GM10266 (cell line): ENCODE measurements around the gene C1QTNF8.

Experiments used
- DNase-seq: peaks from one replicate; pipeline ENCODE4 v3.0.0; 2012; ENCODE audit errors: extremely low spot score
- TF ChIP-seq, protein P1 (sequence below): IDR thresholded peaks from 2 replicates; pipeline ENCODE4 v1.5.1; 2012; ENCODE audit warnings: mild to moderate bottlenecking, low read depth; ENCODE audit not compliant: control insufficient read depth, insufficient read depth; ENCODE audit errors: missing control alignments

C1QTNF8 gene

DNA sequence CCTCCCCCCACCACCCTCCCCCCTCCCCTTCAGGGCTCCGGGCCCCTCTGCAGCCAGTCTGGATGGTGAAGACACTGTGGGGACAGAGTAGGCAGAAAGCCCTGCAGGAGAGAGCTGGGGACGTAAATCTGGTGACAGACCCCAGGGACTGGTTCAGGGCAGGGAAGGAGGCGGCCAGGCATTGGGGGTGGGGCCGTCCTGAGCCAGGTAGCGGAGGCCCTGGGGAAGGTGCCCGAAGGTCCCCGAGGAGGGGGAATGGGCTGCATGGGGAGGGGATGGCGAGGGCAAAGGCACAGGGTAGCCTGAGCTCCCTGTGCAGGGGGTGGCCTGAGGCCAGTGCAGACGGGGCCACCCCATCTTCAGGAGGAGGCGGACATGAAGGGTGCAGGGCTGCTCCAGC lies 30.5 kb upstream of the C1QTNF8 start:
- no peak for DNase-seq
- TF ChIP-seq, protein P1, sequence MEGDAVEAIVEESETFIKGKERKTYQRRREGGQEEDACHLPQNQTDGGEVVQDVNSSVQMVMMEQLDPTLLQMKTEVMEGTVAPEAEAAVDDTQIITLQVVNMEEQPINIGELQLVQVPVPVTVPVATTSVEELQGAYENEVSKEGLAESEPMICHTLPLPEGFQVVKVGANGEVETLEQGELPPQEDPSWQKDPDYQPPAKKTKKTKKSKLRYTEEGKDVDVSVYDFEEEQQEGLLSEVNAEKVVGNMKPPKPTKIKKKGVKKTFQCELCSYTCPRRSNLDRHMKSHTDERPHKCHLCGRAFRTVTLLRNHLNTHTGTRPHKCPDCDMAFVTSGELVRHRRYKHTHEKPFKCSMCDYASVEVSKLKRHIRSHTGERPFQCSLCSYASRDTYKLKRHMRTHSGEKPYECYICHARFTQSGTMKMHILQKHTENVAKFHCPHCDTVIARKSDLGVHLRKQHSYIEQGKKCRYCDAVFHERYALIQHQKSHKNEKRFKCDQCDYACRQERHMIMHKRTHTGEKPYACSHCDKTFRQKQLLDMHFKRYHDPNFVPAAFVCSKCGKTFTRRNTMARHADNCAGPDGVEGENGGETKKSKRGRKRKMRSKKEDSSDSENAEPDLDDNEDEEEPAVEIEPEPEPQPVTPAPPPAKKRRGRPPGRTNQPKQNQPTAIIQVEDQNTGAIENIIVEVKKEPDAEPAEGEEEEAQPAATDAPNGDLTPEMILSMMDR, result no peak

DNA sequence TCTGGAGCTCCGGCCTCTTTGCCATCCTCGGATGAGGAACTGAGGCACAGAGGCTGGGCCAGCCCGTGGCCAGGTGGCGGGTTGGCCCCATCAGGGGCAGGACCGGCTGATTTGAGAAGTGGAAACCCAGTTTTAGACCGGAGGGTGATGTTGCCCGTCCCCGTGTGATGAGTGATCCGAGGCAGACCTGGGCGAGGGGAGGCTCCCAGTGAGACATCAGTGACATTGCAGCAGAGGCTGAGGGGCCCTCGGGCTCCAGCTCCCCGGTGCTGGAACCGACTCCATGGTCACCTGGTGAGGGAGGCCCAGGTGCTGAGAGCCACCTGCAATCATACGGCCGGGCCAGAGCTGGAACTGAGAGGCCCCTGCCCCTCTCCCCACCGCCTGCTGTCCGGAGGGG lies 30.0 kb upstream of the C1QTNF8 start:
- TF ChIP-seq, protein P1, result no peak
- no peak for DNase-seq

DNA sequence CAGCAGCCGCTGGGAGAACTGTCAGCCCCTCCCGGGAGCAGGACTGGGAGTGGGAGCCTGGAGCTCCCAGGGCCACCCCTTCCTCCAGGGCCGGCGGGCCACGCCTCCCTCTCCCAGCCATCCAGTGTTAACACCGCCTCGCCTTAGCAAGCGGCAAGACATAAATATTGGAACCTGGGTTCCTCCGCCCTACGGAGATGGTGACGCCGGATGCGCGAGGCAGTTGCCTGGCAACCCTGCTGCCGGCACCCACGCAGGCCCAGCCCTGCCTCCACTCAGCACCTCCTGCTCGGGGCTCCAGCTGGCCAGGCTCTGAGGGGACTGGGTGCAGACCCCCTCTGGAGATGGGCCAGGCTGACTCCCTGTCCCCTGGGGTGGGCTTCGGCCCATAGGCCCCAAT lies 29.4 kb upstream of the C1QTNF8 start:
- no peak for DNase-seq

DNA sequence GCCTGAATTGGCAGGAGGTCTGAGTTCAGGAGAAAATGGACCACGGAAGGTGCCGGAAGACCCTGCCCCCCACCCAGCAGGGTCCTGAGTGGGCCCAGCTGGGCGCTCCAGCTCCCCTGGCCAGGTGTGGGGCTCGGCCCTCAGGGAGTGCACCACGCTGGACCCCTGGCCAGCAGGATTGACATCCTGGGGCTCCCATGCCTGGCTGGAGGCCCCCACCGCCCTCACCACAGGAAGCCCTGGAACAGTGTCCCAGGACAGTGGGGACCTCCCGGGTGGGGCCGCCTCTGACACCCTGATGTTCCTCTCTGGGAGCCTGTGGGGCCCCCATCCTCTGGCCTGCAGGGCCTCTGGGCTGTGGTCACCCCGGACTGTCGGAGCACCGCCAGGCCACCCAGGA lies 28.8 kb upstream of the C1QTNF8 start:
- no peak for DNase-seq
- TF ChIP-seq, protein P1, result no peak

More for the DNA sequence above, 29.4 kb upstream of the C1QTNF8 start:
- TF ChIP-seq, protein P1, result no peak

DNA sequence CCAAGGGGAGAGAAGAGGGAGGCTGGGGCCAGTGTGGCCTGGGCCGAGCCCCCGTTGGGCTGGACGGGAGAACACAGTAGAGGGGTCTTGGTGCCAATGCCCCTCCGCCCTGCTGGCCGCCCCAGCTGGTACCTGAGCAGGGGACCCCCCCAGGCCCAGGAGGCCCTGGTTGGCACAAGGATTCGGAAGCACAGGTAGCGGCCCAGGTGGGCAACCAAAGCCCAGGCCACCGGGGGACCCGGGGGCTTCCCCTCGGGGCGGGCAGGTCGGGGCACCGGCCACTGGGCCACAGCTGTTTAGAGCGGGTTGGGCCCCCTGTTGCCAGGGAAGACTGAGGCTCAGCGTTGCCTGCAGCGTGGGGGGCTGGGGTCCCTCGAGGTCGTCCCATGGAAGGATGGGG lies 28.2 kb upstream of the C1QTNF8 start:
- TF ChIP-seq, protein P1, result no peak
- no peak for DNase-seq

DNA sequence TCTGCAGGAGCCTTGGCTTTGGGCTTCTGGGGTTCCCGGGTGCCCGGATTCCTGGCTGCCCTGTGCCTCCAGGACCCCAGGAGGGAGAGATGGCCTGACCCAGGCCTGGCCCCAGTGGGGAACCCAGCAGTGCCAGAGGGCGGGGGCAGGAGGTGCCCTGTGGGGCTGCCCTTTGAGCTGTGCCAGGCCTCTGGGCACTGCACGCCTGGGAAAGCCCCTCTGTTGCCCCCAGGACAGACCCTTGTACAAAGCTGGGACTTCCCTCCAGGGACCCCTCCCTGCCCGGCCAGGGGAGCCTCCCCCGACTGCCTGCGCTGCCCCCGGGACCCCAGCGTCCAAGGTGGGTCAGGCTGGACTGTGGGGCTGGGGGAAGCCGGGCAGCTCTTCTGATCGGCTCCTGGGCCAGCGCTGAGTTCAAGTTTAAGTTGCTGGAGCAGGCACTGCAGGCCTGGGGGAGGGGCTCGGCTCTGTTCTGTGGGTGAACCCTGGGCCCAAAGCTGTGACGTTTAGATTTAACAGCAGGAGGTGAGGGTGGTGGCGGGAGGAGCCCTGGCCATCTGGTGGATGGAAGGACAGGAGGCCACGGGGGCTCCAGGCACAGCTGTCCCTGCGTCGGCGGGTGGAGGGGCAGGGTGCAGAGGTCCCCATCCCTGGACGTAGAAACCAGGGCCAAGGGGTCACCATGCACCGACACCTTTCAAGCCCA lies 27.6 kb upstream of the C1QTNF8 start:
- DNase-seq, result no peak
- TF ChIP-seq, protein P1, result no peak

DNA sequence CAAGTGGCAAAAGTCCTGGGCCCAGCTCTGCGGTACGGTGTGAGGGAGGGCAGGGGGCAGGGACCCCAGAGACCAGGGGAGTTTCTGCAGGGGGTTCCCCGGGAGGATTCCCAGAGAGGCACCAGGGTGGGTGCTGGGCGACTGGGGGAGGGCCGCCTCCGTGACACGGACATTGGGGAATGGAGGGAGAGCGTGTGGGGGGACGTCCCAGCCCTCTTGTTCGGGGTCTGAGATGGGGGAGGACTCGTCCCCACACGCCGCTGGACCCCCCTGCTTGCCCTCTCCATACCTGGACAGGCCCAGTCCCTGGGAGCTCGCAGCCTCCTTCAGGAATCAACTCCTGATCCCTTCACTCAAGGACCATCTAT lies 26.3 kb upstream of the C1QTNF8 start:
- no peak for DNase-seq
- TF ChIP-seq, protein P1, result no peak
